A549 treated with dexamethasone at 1 μM for 4 hours (cell line): ENCODE measurements around the gene TMEM233. TPM values are rescaled to one million over a fixed set of nuclear protein-coding genes. Genes with fewer than 3 reads are reported as not detected.

Experiments used
- total RNA-seq: library from RNA; stranded (reverse); fragments of 200-300 nt; extraction: Qiagen RNA extraction; gene quantifications from 5 replicates; pipeline ENCODE4 v1.2.3, GENCODE V29; 2022

TMEM233 gene
- total RNA-seq, result 0.03 to 0.12 TPM (median 0.08 TPM) in 4 of 5 replicates, not detected in the other

DNA sequence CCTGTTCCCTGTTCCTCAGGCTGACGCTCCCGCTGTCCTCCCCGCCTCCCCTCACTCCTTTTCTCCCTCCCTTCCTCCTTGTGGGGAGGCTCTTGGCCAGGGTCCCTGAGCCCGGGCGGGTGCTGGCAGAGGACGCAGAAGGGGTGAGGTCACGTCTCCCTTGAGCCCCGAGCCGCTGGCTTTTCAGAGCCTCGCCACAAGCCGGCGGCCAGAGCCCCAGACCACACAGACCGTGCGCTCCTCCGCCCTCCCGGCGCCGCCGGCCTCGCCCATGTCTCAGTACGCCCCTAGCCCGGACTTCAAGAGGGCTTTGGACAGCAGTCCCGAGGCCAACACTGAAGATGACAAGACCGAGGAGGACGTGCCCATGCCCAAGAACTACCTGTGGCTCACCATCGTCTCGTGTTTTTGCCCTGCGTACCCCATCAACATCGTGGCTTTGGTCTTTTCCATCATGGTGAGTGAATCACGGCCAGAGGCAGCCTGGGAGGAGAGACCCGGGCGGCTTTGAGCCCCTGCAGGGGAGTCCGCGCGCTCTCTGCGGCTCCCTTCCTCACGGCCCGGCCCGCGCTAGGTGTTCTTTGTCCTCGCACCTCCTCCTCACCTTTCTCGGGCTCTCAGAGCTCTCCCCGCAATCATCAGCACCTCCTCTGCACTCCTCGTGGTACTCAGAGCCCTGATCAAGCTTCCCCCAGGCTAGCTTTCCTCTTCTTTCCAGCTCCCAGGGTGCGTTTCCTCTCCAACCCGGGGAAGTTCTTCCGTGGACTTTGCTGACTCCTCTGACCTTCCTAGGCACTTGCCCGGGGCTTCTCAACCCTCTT, at the start of gene TMEM233:
TSS of gene TMEM233 (plus strand) at position 197 of the 821 bp plus-strand sequence. CDS start at position 272, 75 bp downstream.

DNA sequence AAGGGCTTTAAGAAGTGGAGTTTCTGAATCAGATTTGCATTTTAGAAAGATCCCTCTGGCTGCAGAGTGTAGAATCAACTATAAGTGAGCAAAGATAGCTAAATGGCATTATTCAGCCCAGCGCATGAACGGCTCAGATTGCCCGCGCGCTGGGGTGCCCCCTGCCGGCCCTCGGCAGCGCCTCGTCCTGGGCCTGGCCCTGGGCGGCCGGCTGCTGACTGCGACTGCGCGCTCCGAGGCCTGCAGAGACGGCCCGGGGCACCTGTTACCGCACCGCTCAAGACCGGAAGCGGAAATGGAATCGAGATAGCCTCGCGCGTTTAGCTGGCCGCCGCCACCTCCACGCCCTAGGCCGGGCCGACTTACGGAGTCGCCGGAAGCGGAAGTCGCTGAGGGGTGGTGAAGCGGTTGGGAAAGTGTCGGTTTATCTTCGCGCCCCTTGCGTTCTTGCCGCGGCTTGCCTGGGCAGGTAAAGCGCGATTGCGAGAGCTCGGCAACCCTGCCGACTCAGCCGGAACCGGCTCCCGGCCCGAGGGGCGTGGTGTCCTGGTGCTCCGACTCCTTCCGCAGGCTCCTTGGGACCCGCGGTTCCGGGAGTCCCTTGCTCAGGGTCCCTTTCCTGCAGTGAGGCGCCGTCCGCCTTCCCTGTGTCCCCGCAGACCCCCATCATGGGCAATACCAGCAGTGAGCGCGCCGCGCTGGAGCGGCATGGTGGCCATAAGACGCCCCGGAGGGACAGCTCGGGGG, 74.2 kb downstream of the TMEM233 start, which contains the start of gene PRKAB1:
TSS of gene PRKAB1 (plus strand) at position 557 of the 747 bp plus-strand sequence. CDS start at position 669, 112 bp downstream.

Other genes starting within 250 kb of the TMEM233 start
- gene PRKAB1, start 74.4 kb downstream of the TMEM233 start, total RNA-seq, result 32.5 to 35.6 TPM (median 33.8 TPM) in 5 replicates